HG02759 (cell line): Measurements from ENCODE around the gene SIX2.
"Not testable (repeated sequence)": the region's sequence is repeated elsewhere in the genome, so short reads cannot be mapped to it uniquely, and the experiment has no call there.

ENCODE experiments used
- ATAC-seq: cut with Tn5 transposase; IDR thresholded peaks from one replicate; pipeline ENCODE4 v1.9.1; 2021; ENCODE audit warnings: mild to moderate bottlenecking, moderate library complexity; ENCODE audit not compliant: unreplicated experiment

The SIX2 gene

GRCh38 chr2:45009303-45009927 lies at the start of gene SIX2:
Gene SIX2, minus strand, starts transcription at chr2:45009452. Its CDS starts 342 bp downstream, at chr2:45009110.
- no peak for ATAC-seq

GRCh38 chr2:45055162-45055605 lies 45.9 kb upstream of the SIX2 start:
- no peak for ATAC-seq

- ATAC-seq, result no peak
These were observed 44.7 kb upstream of the SIX2 start for GRCh38 chr2:45053966-45054365.

- no peak for ATAC-seq
These were observed 43.2 kb upstream of the SIX2 start for GRCh38 chr2:45052388-45052928.

- ATAC-seq, result no peak
These were observed 40.5 kb upstream of the SIX2 start for GRCh38 chr2:45049569-45050336.

GRCh38 chr2:45047301-45047700 lies 38.0 kb upstream of the SIX2 start:
- no peak for ATAC-seq

GRCh38 chr2:45046786-45047185 lies 37.5 kb upstream of the SIX2 start:
- no peak for ATAC-seq

GRCh38 chr2:45045706-45046105 lies 36.5 kb upstream of the SIX2 start:
- no peak for ATAC-seq

GRCh38 chr2:45044916-45045315 lies 35.7 kb upstream of the SIX2 start:
- ATAC-seq, result no peak

- no peak for ATAC-seq
These were observed 33.9 kb upstream of the SIX2 start for GRCh38 chr2:45043174-45043573.

GRCh38 chr2:45042401-45042800 lies 33.1 kb upstream of the SIX2 start:
- ATAC-seq, result no peak

- no peak for ATAC-seq
These were observed 31.5 kb upstream of the SIX2 start for GRCh38 chr2:45040786-45041185.

- ATAC-seq, result not testable (repeated sequence)
These were observed 30.6 kb upstream of the SIX2 start for GRCh38 chr2:45039804-45040203.

- not testable (repeated sequence) for ATAC-seq
These were observed 29.6 kb upstream of the SIX2 start for GRCh38 chr2:45038861-45039260.

- ATAC-seq, result no peak
These were observed 24.1 kb upstream of the SIX2 start for GRCh38 chr2:45033302-45033701.

GRCh38 chr2:45031028-45031427 lies 21.8 kb upstream of the SIX2 start:
- no peak for ATAC-seq

- no peak for ATAC-seq
These were observed 21.3 kb upstream of the SIX2 start for GRCh38 chr2:45030553-45030952.

GRCh38 chr2:45029215-45029614 lies 20.0 kb upstream of the SIX2 start:
- ATAC-seq, result no peak

- no peak for ATAC-seq
These were observed 19.0 kb upstream of the SIX2 start for GRCh38 chr2:45028276-45028675.

GRCh38 chr2:45026924-45027450 lies 17.7 kb upstream of the SIX2 start:
- no peak for ATAC-seq

- no peak for ATAC-seq
These were observed 15.5 kb upstream of the SIX2 start for GRCh38 chr2:45024600-45025291.
